A549 (cell line): ENCODE measurements around the gene HOXA2. TPM values are rescaled to one million over a fixed set of nuclear protein-coding genes. Genes with fewer than 3 reads are reported as not detected.

Experiments used
- ATAC-seq, 2 experiments: fragments of 200-7000 bp in 1 of 2; fragments of >200 bp in 1 of 2; cut with Nextera tagmentation in 1 of 2; cut with Tn5 transposase in 1 of 2; 3 replicates each; pipeline versions ENCODE4 v1.8.0 to v1.9.1; 2018 to 2020; ENCODE audit warnings: mild to moderate bottlenecking in 1 of 2, moderate library complexity in 1 of 2
- CTCF ChIA-PET: fragments of 300-600 bp; sonication (Branson Sonifier 250); formaldehyde crosslinking; extraction: SDS; loops from one replicate; lab custom pipeline; 2021; ENCODE audit warnings: antibody characterized with exemption, inconsistent platforms; lab: Yijun Ruan, JAX
- POLR2A ChIA-PET: fragments of 350-600 bp; formaldehyde crosslinking; extraction: SDS; loops from one replicate; lab custom pipeline; 2021; ENCODE audit warnings: antibody characterized with exemption, inconsistent platforms; lab: Yijun Ruan, JAX
- DNase-seq, 2 experiments: peaks; one replicate each; pipeline versions ENCODE4 v3.0.0 to v3.0.0-alpha.2; 2011 to 2016; ENCODE audit warnings: low read depth in 1 of 2, low spot score in 1 of 2
- FAIRE-seq: peaks from 2 replicates; lab custom pipeline; 2011; peaks lifted over from hg19 to GRCh38; lab: Jason Lieb, UNC
- H3K27ac ChIP-seq, 2 experiments: fragments of >200 bp; sonication (Bioruptor Twin); formaldehyde crosslinking; 3 replicates each; pipeline ENCODE4 v1.5.1; 2016 to 2017
- H3K4me1 ChIP-seq: fragments of >200 bp; sonication (Bioruptor Twin); formaldehyde crosslinking; 3 replicates; pipeline ENCODE4 v1.6.1; 2016
- H3K4me2 ChIP-seq: fragments of >200 bp; sonication (Bioruptor Twin); formaldehyde crosslinking; 3 replicates; pipeline ENCODE4 v1.6.1; 2016
- H3K4me3 ChIP-seq: fragments of >200 bp; sonication (Bioruptor Twin); formaldehyde crosslinking; 3 replicates; pipeline ENCODE4 v1.5.1; 2016
- H3K9me3 ChIP-seq: fragments of >200 bp; sonication (Bioruptor Twin); formaldehyde crosslinking; 3 replicates; pipeline ENCODE4 v1.6.1; 2016
- CBX2 ChIP-seq: fragments of 200-600 bp; sonication (generic); IDR thresholded peaks from 2 replicates; pipeline ENCODE4 v1.6.1; 2016; ENCODE audit warnings: low read depth, mild to moderate bottlenecking, borderline replicate concordance
- CEBPB ChIP-seq, 2 experiments: fragments of >200 bp in 1 of 2; sonication (Bioruptor Twin) in 1 of 2; formaldehyde crosslinking in 1 of 2; IDR thresholded peaks; 2 replicates each; pipeline ENCODE4 v1.6.1; 2012 to 2016
- CHD2 ChIP-seq: fragments of 150-350 bp; IDR thresholded peaks from 2 replicates; pipeline ENCODE4 v1.6.1; 2014; ENCODE audit warnings: low read length; ENCODE audit not compliant: partially characterized antibody
- EHF ChIP-seq: fragments of 250-450 bp; sonication (Bioruptor Pico); IDR thresholded peaks from 2 replicates; pipeline ENCODE4 v1.5.0; 2020; ENCODE audit warnings: mild to moderate bottlenecking
- EP300 ChIP-seq, 2 experiments: fragments of >200 bp; sonication (Bioruptor Twin); formaldehyde crosslinking; IDR thresholded peaks; 2 replicates in 1 of 2; 3 replicates in 1 of 2; pipeline ENCODE4 v1.6.1; 2016 to 2017
- FOSB ChIP-seq: fragments of 250-450 bp; sonication (Bioruptor Pico); IDR thresholded peaks from 2 replicates; pipeline ENCODE4 v1.5.0; 2020; ENCODE audit warnings: mild to moderate bottlenecking, moderate library complexity
- FOSL2 ChIP-seq, 2 experiments: fragments of 450-650 bp in 1 of 2; fragments of >200 bp in 1 of 2; sonication (Bioruptor Twin) in 1 of 2; formaldehyde crosslinking; IDR thresholded peaks; 2 replicates each; pipeline versions ENCODE4 v1.5.0 to v1.6.1; 2016 to 2020; ENCODE audit warnings: mild to moderate bottlenecking in 1 of 2, moderate library complexity in 1 of 2
- FOXS1 ChIP-seq: fragments of 250-450 bp; sonication (Bioruptor Pico); IDR thresholded peaks from 2 replicates; pipeline ENCODE4 v1.5.0; 2020; ENCODE audit warnings: mild to moderate bottlenecking, moderate library complexity
- HDAC2 ChIP-seq: fragments of 200-600 bp; sonication (generic); IDR thresholded peaks from 2 replicates; pipeline ENCODE4 v1.6.1; 2016
- JUN ChIP-seq, 2 experiments: fragments of >200 bp; sonication (Bioruptor Twin); formaldehyde crosslinking; IDR thresholded peaks; 2 replicates in 1 of 2; 3 replicates in 1 of 2; pipeline ENCODE4 v1.6.1; 2016 to 2017
- JUNB ChIP-seq: fragments of >200 bp; sonication (Bioruptor Twin); formaldehyde crosslinking; IDR thresholded peaks from 2 replicates; pipeline ENCODE4 v1.6.1; 2016
- POLR2AphosphoS2 ChIP-seq: conservative IDR thresholded peaks from 2 replicates; pipeline ENCODE4 v1.6.1; 2012; ENCODE audit warnings: low read length, improper control_type of control experiment, inconsistent platforms
- RNF2 ChIP-seq: fragments of 200-600 bp; sonication (generic); IDR thresholded peaks from 2 replicates; pipeline ENCODE4 v1.6.1; 2016; ENCODE audit warnings: low read depth, mild to moderate bottlenecking, antibody characterized with exemption, moderate library complexity, borderline replicate concordance
- SREBF2 ChIP-seq: fragments of 450-650 bp; IDR thresholded peaks from 2 replicates; pipeline ENCODE4 v1.6.1; 2014; ENCODE audit warnings: mild to moderate bottlenecking, moderate library complexity
- TFCP2L1 ChIP-seq: fragments of 250-450 bp; sonication (Bioruptor Pico); IDR thresholded peaks from 2 replicates; pipeline ENCODE4 v1.5.0; 2021; ENCODE audit warnings: mild to moderate bottlenecking
- ZNF302 ChIP-seq: fragments of 250-450 bp; sonication (Bioruptor Pico); IDR thresholded peaks from 2 replicates; pipeline ENCODE4 v1.9.0; 2021; ENCODE audit warnings: inconsistent platforms, mild to moderate bottlenecking, moderate library complexity
- WGBS: methylation state at CpG from one replicate; pipeline ENCODE4 v1.1.6; 2017; ENCODE audit errors: missing lambda C conversion rate; 5-methylcytosine and 5-hydroxymethylcytosine counted together
- polyA plus RNA-seq, 4 experiments: library from polyadenylated mRNA; depleted of rRNA in 3 of 4; stranded (reverse); fragments of >200 nt; fragmentation: RNase III in 1 of 4; extraction: RNeasy Plus Mini Kit Qiagen cat#74134 plus additional on column Dnase treatment in 1 of 4; gene quantifications; 2 replicates in 3 of 4; 3 replicates in 1 of 4; pipeline ENCODE4 v1.2.3, GENCODE V29; 2011 to 2017
- TF ChIP-seq, protein P1 (sequence below): fragments of 200-600 bp; sonication (generic); IDR thresholded peaks from 2 replicates; pipeline ENCODE4 v1.6.1; 2016; ENCODE audit warnings: antibody characterized with exemption, mild to moderate bottlenecking, moderate library complexity
- TF ChIP-seq, protein P2 (sequence below): fragments of >200 bp; sonication (Bioruptor Twin); formaldehyde crosslinking; IDR thresholded peaks from 3 replicates; pipeline ENCODE4 v1.5.1; 2016
- TF ChIP-seq, protein P3 (sequence below): fragments of >200 bp; sonication (Bioruptor Twin); formaldehyde crosslinking; IDR thresholded peaks from 2 replicates; pipeline ENCODE4 v1.6.1; 2016
- TF ChIP-seq, protein P4 (sequence below): fragments of 250-450 bp; sonication (Bioruptor Pico); IDR thresholded peaks from 2 replicates; pipeline ENCODE4 v1.5.0; 2020; ENCODE audit warnings: low read depth, mild to moderate bottlenecking, moderate library complexity
- TF ChIP-seq, protein P5 (sequence below): fragments of 450-650 bp; IDR thresholded peaks from 2 replicates; pipeline ENCODE4 v1.6.1; 2014; ENCODE audit warnings: antibody characterized with exemption

The HOXA2 gene
- polyA plus RNA-seq, 2 of the 4 experiments (the other 2 are of a cell fraction): 1.3 to 2.1 TPM

DNA sequence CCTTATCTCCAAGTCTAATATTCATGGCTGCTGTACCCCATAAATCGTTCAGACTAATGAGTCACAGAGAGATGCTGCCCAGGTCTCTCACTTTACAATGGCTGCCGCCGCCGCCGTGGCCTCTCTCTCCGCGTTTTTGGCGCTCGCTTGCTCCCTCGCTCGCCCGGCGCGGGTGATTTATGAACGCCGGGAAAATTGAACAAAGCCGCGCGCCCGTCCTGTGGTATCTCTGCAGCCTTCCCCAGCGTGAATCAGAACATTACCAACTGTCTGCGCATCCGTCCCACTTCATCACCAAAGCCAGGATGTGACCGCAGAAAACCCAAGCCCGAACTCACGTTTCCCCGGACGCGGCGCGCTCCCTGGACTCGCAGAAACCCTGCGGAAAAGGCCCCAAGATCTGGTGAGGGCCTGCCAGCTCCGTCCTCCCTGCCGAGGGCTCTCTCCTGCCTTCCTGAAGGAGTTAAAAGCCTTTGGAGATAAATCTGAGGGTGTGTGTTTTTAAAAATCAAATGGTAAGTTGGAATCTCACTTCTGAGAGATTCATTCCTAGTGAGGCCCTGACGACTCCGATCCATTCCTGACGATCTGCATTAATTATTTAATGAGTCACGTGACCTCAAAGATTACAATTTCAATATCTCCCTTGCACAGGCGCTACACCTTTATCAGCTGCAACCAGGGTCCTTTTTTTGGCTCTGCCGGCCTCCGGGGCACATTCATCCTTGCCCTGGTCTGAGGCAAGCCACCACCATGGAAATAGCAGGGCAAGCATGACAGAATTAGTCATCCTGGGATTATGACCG is 21.8 kb upstream of the HOXA2 start:
- ChIA-PET POLR2A (no interaction called here), CTCF (interaction anchor here (0.6 to 1.2 kb wide), 3 partner anchors 10 to 1230 kb away, joined by 3 read pairs; no protein-coding TSS in a partner anchor)
- ATAC-seq (no peak), FAIRE-seq (no peak), DNase-seq (no peak)
- 96% methylated on average over 43 of the region's 43 CpGs for WGBS
- H3K4me3 ChIP-seq: no peak overlapping the region
- no peak overlapping the region for H3K27ac ChIP-seq
- TF ChIP-seq CBX2 (no peak), HDAC2 (no peak), EP300 (IDR thresholded peaks at IDR 0.05) (no peak), JUN (IDR thresholded peaks at IDR 0.05) (no peak), CEBPB (IDR thresholded peaks at IDR 0.05) (no peak), FOXS1 (CRISPR knock-in tag) (no peak), RNF2 (no peak), ZNF302 (no peak), POLR2AphosphoS2 (no peak), FOSL2 (IDR thresholded peaks at IDR 0.05) (no peak), FOSL2 (CRISPR knock-in tag; IDR thresholded peaks at IDR 0.05) (no peak), JUNB (no peak), EHF (no peak), TFCP2L1 (CRISPR knock-in tag) (no peak), CHD2 (no peak)
- TF ChIP-seq, protein P1, sequence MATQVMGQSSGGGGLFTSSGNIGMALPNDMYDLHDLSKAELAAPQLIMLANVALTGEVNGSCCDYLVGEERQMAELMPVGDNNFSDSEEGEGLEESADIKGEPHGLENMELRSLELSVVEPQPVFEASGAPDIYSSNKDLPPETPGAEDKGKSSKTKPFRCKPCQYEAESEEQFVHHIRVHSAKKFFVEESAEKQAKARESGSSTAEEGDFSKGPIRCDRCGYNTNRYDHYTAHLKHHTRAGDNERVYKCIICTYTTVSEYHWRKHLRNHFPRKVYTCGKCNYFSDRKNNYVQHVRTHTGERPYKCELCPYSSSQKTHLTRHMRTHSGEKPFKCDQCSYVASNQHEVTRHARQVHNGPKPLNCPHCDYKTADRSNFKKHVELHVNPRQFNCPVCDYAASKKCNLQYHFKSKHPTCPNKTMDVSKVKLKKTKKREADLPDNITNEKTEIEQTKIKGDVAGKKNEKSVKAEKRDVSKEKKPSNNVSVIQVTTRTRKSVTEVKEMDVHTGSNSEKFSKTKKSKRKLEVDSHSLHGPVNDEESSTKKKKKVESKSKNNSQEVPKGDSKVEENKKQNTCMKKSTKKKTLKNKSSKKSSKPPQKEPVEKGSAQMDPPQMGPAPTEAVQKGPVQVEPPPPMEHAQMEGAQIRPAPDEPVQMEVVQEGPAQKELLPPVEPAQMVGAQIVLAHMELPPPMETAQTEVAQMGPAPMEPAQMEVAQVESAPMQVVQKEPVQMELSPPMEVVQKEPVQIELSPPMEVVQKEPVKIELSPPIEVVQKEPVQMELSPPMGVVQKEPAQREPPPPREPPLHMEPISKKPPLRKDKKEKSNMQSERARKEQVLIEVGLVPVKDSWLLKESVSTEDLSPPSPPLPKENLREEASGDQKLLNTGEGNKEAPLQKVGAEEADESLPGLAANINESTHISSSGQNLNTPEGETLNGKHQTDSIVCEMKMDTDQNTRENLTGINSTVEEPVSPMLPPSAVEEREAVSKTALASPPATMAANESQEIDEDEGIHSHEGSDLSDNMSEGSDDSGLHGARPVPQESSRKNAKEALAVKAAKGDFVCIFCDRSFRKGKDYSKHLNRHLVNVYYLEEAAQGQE: no peak
- TF ChIP-seq, protein P2, sequence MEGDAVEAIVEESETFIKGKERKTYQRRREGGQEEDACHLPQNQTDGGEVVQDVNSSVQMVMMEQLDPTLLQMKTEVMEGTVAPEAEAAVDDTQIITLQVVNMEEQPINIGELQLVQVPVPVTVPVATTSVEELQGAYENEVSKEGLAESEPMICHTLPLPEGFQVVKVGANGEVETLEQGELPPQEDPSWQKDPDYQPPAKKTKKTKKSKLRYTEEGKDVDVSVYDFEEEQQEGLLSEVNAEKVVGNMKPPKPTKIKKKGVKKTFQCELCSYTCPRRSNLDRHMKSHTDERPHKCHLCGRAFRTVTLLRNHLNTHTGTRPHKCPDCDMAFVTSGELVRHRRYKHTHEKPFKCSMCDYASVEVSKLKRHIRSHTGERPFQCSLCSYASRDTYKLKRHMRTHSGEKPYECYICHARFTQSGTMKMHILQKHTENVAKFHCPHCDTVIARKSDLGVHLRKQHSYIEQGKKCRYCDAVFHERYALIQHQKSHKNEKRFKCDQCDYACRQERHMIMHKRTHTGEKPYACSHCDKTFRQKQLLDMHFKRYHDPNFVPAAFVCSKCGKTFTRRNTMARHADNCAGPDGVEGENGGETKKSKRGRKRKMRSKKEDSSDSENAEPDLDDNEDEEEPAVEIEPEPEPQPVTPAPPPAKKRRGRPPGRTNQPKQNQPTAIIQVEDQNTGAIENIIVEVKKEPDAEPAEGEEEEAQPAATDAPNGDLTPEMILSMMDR: no peak
- TF ChIP-seq, protein P3, sequence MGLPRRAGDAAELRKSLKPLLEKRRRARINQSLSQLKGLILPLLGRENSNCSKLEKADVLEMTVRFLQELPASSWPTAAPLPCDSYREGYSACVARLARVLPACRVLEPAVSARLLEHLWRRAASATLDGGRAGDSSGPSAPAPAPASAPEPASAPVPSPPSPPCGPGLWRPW: no peak
- no peak overlapping the region for H3K4me2 ChIP-seq
- no peaks in the 10 kb centered on the region for H3K9me3 ChIP-seq
- H3K4me1 ChIP-seq: peaks cover 29% of the 10 kb centered on the region

DNA sequence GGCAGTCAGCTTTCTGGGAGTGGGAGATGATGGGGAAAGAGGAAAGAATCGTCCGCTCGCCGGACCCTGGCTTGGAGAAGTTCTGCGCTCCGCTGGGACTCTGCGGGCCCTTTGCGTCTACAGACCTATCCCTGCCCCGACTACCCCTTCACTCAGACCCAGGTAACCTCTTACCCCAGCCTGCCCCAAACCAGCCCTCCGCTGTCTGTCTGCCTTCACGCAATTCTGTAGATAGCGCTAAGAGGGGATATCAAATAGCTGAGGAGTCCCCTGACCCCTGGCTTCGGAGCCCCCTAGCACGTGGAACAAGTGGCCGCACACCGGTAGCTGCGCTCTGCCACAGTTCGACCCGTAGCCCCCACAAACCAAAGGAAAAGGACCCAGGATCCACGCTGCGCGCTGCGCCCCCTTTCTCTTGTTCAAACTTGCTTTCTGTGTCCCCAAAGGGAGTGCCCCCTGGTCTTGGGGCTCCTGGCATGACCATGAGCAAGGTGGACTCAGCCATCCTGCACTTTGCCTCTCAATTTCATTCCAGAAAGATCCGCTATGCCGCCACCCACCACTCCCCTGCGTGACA is 21.1 kb upstream of the HOXA2 start:
- peak overlapping the region; percentile 57 for H3K4me3 ChIP-seq

More for the DNA sequence above, 21.1 kb upstream of the HOXA2 start:
- H3K9me3 ChIP-seq: no peaks in the 10 kb centered on the region
- POLR2A ChIA-PET: interaction anchor here (0.9 to 1.9 kb wide), 4 partner anchors 7 to 259 kb away, joined by 3 to 9 read pairs (median 6); partner anchors contain the start of genes HOXA4 and SKAP2
- ATAC-seq: no peak
- WGBS: 96% methylated on average over 26 of the region's 26 CpGs
- DNase-seq: no peak
- TF ChIP-seq EP300 (IDR thresholded peaks at IDR 0.05) (no peak), JUN (IDR thresholded peaks at IDR 0.05) (no peak), EHF (no peak), HDAC2 (no peak), SREBF2 (no peak), FOSB (CRISPR knock-in tag) (no peak)
- TF ChIP-seq, protein P1: no peak
- TF ChIP-seq, protein P3: no peak
- TF ChIP-seq, protein P4, sequence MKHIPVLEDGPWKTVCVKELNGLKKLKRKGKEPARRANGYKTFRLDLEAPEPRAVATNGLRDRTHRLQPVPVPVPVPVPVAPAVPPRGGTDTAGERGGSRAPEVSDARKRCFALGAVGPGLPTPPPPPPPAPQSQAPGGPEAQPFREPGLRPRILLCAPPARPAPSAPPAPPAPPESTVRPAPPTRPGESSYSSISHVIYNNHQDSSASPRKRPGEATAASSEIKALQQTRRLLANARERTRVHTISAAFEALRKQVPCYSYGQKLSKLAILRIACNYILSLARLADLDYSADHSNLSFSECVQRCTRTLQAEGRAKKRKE (CRISPR knock-in tag): no peak
- TF ChIP-seq, protein P5, sequence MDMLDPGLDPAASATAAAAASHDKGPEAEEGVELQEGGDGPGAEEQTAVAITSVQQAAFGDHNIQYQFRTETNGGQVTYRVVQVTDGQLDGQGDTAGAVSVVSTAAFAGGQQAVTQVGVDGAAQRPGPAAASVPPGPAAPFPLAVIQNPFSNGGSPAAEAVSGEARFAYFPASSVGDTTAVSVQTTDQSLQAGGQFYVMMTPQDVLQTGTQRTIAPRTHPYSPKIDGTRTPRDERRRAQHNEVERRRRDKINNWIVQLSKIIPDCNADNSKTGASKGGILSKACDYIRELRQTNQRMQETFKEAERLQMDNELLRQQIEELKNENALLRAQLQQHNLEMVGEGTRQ: no peak
- TF ChIP-seq, all 56 proteins: peak for 0
- H3K4me2 ChIP-seq: peak overlapping the region; percentile 85
- CTCF ChIA-PET: interaction anchor here (0.6 to 2.6 kb wide), 3 partner anchors 9 to 246 kb away, joined by 3 to 6 read pairs (median 3); partner anchors contain the start of gene HOXA5
- peak overlapping the region; percentile 89 to 90; a peak in 5 of 6 replicates for H3K27ac ChIP-seq
- H3K4me1 ChIP-seq: peaks cover 37% of the 10 kb centered on the region
- no peak for FAIRE-seq
